Measurements from ENCODE around the gene MEIKIN. TPM values are rescaled to one million over a fixed set of nuclear protein-coding genes. Genes with fewer than 3 reads are reported as not detected.
A peak's percentile ranks its signal among the peaks of the same experiment; 100 is the strongest.

MEIKIN gene
- total and polyA plus RNA-seq, 2 of the 8 experiments (the other 6 are each of a cell fraction or from before 2014, with no cell fraction given), result not detected

- Histone ChIP-seq H3K23ac (ENCODE audit: insufficient read length) (no peak overlapping the region), H3K27ac (ENCODE audit: low read depth, low read length) (no peak overlapping the region), H2BK5ac (ENCODE audit: low read depth, low read length) (no peak overlapping the region), H3K14ac (ENCODE audit: insufficient read length) (no peak overlapping the region), H2BK12ac (ENCODE audit: low read depth, low read length) (no peak overlapping the region), H3K18ac (ENCODE audit: extremely low read depth, low read length) (no peak overlapping the region), H4K20me1 (replicated peaks in 1 of 2; ENCODE audit: control insufficient read depth in 1 of 2, insufficient read depth in 2 of 2, low read length in 2 of 2) (no peaks in the 10 kb centered on the region), H3K4ac (replicated peaks; ENCODE audit: insufficient read length, low read depth, low read length) (no peak overlapping the region), H3K9ac (replicated peaks in 1 of 4; ENCODE audit: extremely low read depth in 1 of 4, low read depth in 3 of 4, low read length in 3 of 4) (no peak overlapping the region), H2AFZ (ENCODE audit: low read length) (no peak overlapping the region), H2BK20ac (ENCODE audit: low read length) (no peak overlapping the region), H3K4me1 (replicated peaks in 1 of 4; ENCODE audit: control insufficient read depth in 3 of 4, insufficient read depth in 4 of 4, low read length in 3 of 4) (no peaks in the 10 kb centered on the region), H3K23me2 (ENCODE audit: low read depth, low read length) (no peaks in the 10 kb centered on the region), H3K56ac (replicated peaks; ENCODE audit: insufficient read length, low read depth, low read length) (no peak overlapping the region), H3K4me3 (ENCODE audit: extremely low read depth in 1 of 4, insufficient read depth in 2 of 4, low read depth in 3 of 4, low read length in 4 of 4) (no peak overlapping the region), H3K79me2 (ENCODE audit: control insufficient read depth in 1 of 2, insufficient read depth in 2 of 2, low read length in 2 of 2) (no peaks in the 10 kb centered on the region), H4K8ac (ENCODE audit: extremely low read depth, insufficient read depth, low read length) (no peak overlapping the region), H2BK15ac (ENCODE audit: low read length) (no peak overlapping the region), H3K36me3 (ENCODE audit: control insufficient read depth in 2 of 4, insufficient read depth in 4 of 4, low read length in 3 of 4) (no peaks in the 10 kb centered on the region), H4K5ac (ENCODE audit: insufficient read length, low read depth, low read length) (no peak overlapping the region), H2BK120ac (replicated peaks; ENCODE audit: low read depth, low read length) (no peak overlapping the region), H3K9me3 (ENCODE audit: insufficient read depth in 2 of 2, low read depth in 1 of 2, low read length in 1 of 2) (peaks cover 20 to 41% of the 10 kb centered on the region in 2 experiments), H2AK5ac (ENCODE audit: low read depth, low read length) (no peak overlapping the region), H3K27me3 (replicated peaks in 1 of 4; ENCODE audit: control insufficient read depth in 3 of 4, extremely low read depth in 1 of 4, insufficient read depth in 3 of 4, low read length in 3 of 4) (no peaks in the 10 kb centered on the region), H3K79me1 (ENCODE audit: low read depth, low read length) (no peaks in the 10 kb centered on the region), H4K91ac (replicated peaks; ENCODE audit: insufficient read length, low read length) (no peak overlapping the region), H3K4me2 (ENCODE audit: insufficient read depth in 1 of 2, low read depth in 2 of 2, low read length in 2 of 2) (no peak overlapping the region)
- ChIA-PET CTCF (ENCODE audit: partially characterized antibody) (no interaction called here), POLR2A (ENCODE audit: partially characterized antibody) (no interaction called here)
- no peak for DNase-seq (ENCODE audit: low read depth in 1 of 2, low spot score in 2 of 2)
- TF ChIP-seq SIX5 (IDR thresholded peaks at IDR 0.05; ENCODE audit: low read depth, low read length), result no peak
- TF ChIP-seq ZNF274 (IDR thresholded peaks at IDR 0.05; ENCODE audit: borderline replicate concordance, extremely low read depth, low read length), result no peak
- no peak for TF ChIP-seq KDM4A (IDR thresholded peaks at IDR 0.05; ENCODE audit: low read depth, low read length, severe bottlenecking)
- TF ChIP-seq EP300 (IDR thresholded peaks at IDR 0.05; ENCODE audit: borderline replicate concordance in 1 of 2, low read depth in 2 of 2, low read length in 2 of 2), result no peak
- TF ChIP-seq HDAC2 (IDR thresholded peaks at IDR 0.05; ENCODE audit: borderline replicate concordance in 1 of 2, low read depth in 2 of 2, low read length in 2 of 2), result no peak
- 0 out of 2 replicates have a peak, but pooled peaks have one; percentile 28 for TF ChIP-seq KDM1A (IDR thresholded peaks at IDR 0.05; ENCODE audit: borderline replicate concordance, low read length)
- TF ChIP-seq SAP30 (IDR thresholded peaks at IDR 0.05; ENCODE audit: insufficient read depth, insufficient replicate concordance, low read length), result no peak
- FAIRE-seq, result no peak
- 79% methylated on average over 2 of the region's 2 CpGs; no CpG with 5 or more reads in 1 of the 2 experiments for WGBS, 2 experiments (ENCODE audit: extremely low coverage in 1 of 2, insufficient coverage in 1 of 2, insufficient read length in 1 of 2, insufficient replicate concordance in 2 of 2, low coverage in 1 of 2, low lambda C conversion rate in 2 of 2, missing lambda C conversion rate in 1 of 2)
Observed at GRCh38 chr5:131867524-131867923, 77.9 kb downstream of the MEIKIN start.
